ENCODE measurements around the gene CACNA1B. TPM values are rescaled to one million over a fixed set of nuclear protein-coding genes. Genes with fewer than 3 reads are reported as not detected.

The CACNA1B gene
- total and polyA plus RNA-seq, 2 of the 13 experiments (the other 11 are each of a cell fraction or from before 2014, with no cell fraction given), result under 0.01 to 0.04 TPM

DNA sequence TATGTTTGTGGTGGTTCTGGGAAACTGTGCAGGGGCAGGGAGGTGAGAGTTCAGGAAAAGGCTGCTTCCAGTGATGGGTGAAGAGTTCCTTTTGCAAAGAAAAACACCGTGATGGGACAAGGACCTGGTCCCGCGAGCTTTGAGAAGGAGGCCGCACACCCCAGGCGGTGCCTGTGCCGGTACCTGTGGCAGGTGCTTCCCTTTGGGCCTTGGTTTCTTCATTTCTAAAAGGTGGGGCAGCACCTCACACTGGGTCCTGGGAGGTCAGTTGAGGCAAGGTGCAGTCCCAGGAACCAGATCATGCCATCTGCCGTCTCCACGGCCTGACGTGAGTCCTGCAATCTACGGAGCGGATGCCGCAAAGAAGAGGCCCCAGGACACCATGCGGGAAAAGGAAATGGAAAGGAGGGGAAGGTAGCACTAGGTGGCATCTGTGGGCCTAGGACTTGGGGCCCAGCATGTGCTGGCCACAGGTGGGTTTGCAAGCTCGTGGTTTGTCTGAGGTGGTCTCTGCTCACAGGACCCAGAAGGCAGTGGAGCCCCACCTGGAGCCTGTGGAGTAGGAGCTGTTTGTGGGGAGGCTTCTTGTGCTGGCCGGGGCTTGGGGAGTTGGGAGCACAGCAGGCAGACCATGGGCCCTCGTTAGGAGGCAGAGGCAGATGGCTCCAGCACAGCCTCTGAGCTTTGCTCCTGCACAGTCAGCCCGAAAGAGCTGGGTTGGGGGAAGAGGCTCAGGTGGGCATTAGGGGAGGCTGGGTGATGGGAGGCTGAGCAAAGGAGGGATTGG is 131.6 kb downstream of the CACNA1B start:
- no peak for FAIRE-seq
- H3K9me3 ChIP-seq (ENCODE audit: low read length), result no peaks in the 10 kb centered on the region
- no peak overlapping the region for H3K4me2 ChIP-seq (ENCODE audit: low read depth, low read length)
- no peaks in the 10 kb centered on the region for H3K79me2 ChIP-seq (ENCODE audit: insufficient read depth, low read length)
- no peak overlapping the region for H2AFZ ChIP-seq (ENCODE audit: low read length)
- POLR2A ChIA-PET, result no interaction called here
- peaks cover 2 to 6% of the 10 kb centered on the region in 2 experiments; a peak in 3 of 5 replicates for H3K27me3 ChIP-seq (ENCODE audit: control insufficient read depth in 1 of 2, insufficient read depth in 2 of 2, low read length in 2 of 2)
- CTCF ChIA-PET (ENCODE audit: low intra/inter-chr PET ratio, low total read pairs), result no interaction called here
- no peaks in the 10 kb centered on the region for H3K36me3 ChIP-seq (replicated peaks in 1 of 2; ENCODE audit: control insufficient read depth in 1 of 2, insufficient read depth in 2 of 2, low read length in 2 of 2)
- no peak overlapping the region for H3K4me3 ChIP-seq (replicated peaks in 1 of 3; ENCODE audit: insufficient read depth in 1 of 3, low read depth in 2 of 3, low read length in 3 of 3)
- no peaks in the 10 kb centered on the region for H4K20me1 ChIP-seq (ENCODE audit: insufficient read depth, low read length)
- intact Hi-C loops (cut with micrococcal nuclease; ENCODE audit: unreplicated experiment) (no loop called here), in situ Hi-C loops (cut with HindIII; ENCODE audit: extremely low pct_ligation_motif_present, low pct_unique_long_range_greater_than_20kb) (no loop called here)
- 53% methylated on average over 17 of the region's 17 CpGs for WGBS (ENCODE audit: low lambda C conversion rate)
- no TSS peak for BruUV-seq (replicated peaks)
- H3K27ac ChIP-seq (ENCODE audit: extremely low read length, insufficient read depth, low read length), result no peak overlapping the region
- no peak overlapping the region for H3K9ac ChIP-seq (ENCODE audit: insufficient read depth, low read depth, low read length)
- H3K4me1 ChIP-seq (ENCODE audit: insufficient read depth, low read length), result no peaks in the 10 kb centered on the region
- ATAC-seq, result no peak
- TF ChIP-seq RORA (CRISPR knock-in tag; IDR thresholded peaks at IDR 0.05) (no peak), ZNF598 (CRISPR knock-in tag; IDR thresholded peaks at IDR 0.05; ENCODE audit: borderline replicate concordance) (no peak), CREM (IDR thresholded peaks at IDR 0.05) (no peak), CREM (CRISPR knock-in tag; IDR thresholded peaks at IDR 0.05) (no peak), TBL1XR1 (IDR thresholded peaks at IDR 0.05; ENCODE audit: borderline replicate concordance, low read length, partially characterized antibody) (no peak), ZNF780A (CRISPR knock-in tag; IDR thresholded peaks at IDR 0.05) (no peak), HNRNPH1 (optimal IDR thresholded peaks at IDR 0.05; ENCODE audit: low read depth, low read length) (no peak), STAG1 (CRISPR knock-in tag; IDR thresholded peaks at IDR 0.05) (no peak), USF2 (IDR thresholded peaks at IDR 0.05; ENCODE audit: low read depth, low read length) (no peak), USF2 (CRISPR knock-in tag; IDR thresholded peaks at IDR 0.05; ENCODE audit: borderline replicate concordance) (no peak), PCBP2 (optimal IDR thresholded peaks at IDR 0.05; ENCODE audit: low read depth, low read length, poor library complexity, severe bottlenecking) (no peak), ERF (CRISPR knock-in tag; IDR thresholded peaks at IDR 0.05) (no peak)
- TF ChIP-seq, protein P1, sequence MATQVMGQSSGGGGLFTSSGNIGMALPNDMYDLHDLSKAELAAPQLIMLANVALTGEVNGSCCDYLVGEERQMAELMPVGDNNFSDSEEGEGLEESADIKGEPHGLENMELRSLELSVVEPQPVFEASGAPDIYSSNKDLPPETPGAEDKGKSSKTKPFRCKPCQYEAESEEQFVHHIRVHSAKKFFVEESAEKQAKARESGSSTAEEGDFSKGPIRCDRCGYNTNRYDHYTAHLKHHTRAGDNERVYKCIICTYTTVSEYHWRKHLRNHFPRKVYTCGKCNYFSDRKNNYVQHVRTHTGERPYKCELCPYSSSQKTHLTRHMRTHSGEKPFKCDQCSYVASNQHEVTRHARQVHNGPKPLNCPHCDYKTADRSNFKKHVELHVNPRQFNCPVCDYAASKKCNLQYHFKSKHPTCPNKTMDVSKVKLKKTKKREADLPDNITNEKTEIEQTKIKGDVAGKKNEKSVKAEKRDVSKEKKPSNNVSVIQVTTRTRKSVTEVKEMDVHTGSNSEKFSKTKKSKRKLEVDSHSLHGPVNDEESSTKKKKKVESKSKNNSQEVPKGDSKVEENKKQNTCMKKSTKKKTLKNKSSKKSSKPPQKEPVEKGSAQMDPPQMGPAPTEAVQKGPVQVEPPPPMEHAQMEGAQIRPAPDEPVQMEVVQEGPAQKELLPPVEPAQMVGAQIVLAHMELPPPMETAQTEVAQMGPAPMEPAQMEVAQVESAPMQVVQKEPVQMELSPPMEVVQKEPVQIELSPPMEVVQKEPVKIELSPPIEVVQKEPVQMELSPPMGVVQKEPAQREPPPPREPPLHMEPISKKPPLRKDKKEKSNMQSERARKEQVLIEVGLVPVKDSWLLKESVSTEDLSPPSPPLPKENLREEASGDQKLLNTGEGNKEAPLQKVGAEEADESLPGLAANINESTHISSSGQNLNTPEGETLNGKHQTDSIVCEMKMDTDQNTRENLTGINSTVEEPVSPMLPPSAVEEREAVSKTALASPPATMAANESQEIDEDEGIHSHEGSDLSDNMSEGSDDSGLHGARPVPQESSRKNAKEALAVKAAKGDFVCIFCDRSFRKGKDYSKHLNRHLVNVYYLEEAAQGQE (IDR thresholded peaks at IDR 0.05; ENCODE audit: borderline replicate concordance in 1 of 2, low read depth in 1 of 2, low read length in 2 of 2), result no peak
- no peak for DNase-seq (ENCODE audit: low spot score)

All from HepG2 (cell line).